Measurements from ENCODE around the gene MRPS18B. TPM values are rescaled to one million over a fixed set of nuclear protein-coding genes. Genes with fewer than 3 reads are reported as not detected.
"Not testable (repeated sequence)": the region's sequence is repeated elsewhere in the genome, so short reads cannot be mapped to it uniquely, and the experiment has no call there.

Gene MRPS18B
- total RNA-seq, 1 experiment from 2014 or later = 116 TPM

DNA sequence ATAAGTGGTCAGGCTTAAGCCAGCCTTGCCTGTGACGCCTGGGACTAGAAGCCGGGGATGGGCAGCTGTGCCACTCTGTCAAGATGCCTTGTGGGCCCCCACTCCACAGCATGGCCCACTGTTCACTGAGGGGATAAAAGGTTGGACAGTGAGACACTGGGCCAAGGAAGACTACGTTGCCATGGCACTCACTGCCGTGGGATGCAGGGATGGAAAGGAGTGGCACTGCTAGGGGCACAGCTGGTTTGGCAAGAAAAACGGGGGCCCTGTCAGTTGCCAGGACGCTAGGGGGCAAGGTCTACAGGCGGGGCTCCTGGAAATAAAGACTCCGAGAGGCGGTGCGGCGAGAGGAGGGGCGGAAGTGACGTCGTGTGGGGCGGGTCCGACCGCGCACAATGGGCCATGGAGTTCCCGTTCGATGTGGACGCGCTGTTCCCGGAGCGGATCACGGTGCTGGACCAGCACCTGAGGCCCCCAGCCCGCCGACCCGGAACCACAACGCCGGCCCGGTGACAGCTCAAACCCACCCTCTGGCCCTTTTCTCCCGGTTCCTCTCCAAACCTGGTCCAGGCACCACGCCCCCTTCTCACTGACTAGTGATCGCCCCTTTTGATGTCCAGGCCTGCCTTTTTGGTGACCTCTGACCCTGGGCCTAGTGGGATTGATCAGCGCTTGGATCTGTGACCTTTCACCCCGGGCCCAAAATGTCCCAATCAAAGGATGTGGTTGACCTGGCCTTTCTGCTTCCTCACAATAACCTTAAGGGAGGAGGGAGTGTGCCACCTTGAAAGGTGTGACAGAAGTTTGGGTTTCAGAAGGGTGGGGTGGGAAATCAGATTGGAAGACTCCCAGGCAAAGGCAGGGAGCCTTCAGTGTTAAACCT is 9.1 kb downstream of the MRPS18B start, which contains the start of gene ATAT1:
ATAT1 (plus strand) TSS at position 391 of the 883 bp plus-strand sequence.
- peak; percentile 59 for DNase-seq (ENCODE audit: extremely low read depth, low read depth)

DNA sequence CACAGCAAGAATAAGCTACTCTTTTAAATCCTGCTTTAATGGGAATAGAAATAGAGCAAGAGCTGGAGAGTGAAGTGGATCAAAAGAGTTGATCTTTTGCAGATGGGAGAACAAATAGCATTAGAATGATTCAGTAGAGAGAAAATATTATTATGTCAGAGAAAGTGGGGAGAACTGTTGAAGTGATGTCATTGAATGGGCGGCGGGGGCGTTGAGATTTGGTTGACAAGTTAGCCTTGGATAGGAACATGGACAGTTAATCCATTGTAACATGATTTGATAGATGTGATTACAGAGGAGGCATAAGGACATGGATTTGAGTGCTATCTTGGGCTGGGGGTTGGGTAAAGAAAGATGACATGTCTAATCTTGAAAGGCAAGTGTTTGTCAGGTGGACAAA is 18.2 kb downstream of the MRPS18B start:
- DNase-seq (ENCODE audit: extremely low read depth, low read depth) = no peak

DNA sequence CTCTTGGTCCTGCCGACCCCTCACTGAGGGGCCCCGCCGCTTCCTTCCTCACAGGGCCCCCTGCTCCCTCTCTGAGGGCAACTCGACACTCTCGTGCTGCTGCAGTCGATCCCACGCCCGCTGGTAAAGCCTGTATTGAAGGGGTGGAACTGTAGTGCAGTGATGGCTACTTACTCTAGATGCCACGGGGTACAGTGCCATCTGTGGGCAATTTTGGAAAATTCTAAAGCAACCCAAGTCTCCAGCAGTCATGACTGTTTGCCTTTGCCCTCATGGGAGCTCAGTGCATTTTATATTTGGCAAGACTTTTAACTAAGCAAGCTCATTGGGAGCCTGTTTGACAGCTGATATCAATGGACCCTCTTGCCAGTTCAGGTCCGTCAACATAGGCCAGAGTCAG is 22.8 kb downstream of the MRPS18B start:
- no peak for DNase-seq (ENCODE audit: extremely low read depth, low read depth)

DNA sequence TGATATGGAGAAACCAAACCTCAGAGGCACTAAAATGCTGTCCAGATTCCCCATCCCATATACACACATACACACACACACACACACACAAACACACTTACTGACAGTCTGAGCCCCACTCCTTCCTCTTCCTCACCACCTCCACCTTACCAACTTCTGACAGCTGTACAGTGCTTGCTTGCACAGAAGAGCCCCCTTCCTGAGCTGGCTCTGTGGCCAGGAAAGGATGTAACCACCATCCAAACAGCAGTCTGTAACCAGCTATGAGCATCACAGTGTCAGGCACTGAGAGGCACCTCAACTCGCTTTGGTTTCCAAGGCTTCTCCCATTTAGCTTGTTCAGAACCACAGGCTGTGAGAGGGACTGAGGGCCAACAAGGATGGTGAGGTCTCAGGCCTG is 23.4 kb downstream of the MRPS18B start:
- no peak for DNase-seq (ENCODE audit: extremely low read depth, low read depth)

DNA sequence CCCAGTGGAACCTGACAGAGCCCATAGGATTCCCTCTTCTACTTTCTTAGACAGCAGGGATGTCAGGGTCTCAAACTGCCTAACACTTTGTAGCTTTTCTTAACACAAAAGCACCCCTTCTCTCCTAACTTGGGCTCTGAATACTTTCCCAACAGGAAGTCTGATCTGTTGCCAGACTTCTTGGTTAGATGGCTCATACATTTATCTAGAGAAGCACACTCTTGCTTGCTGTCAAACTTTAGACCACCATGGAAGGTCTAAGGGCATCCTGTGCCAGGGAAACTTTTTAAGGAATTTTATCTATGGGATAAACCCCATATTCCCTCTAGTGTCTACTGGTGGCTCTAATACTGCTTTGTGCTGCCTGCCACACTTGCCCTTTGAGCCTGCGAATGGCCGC is 26.0 kb downstream of the MRPS18B start:
- DNase-seq (ENCODE audit: extremely low read depth, low read depth) = no peak

DNA sequence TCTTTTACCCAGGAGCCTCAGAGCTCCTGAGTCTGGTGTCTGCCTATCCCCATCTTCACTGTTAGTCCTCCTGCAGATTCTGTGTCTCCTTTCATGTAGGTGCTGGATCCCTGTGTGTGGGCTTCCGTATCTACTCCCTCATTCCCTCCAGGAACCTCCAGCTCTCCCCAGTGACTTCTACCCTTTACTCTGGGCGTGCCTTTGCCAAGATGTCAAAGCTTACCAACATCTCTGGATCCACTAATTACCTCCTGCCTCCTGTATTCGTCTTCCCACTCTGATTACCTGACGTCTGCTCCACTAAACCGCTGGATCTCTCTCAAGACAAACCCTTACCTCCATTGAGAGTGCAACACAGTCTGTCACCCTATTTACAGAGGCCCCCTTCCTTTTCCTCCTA is 27.1 kb downstream of the MRPS18B start:
- no peak for DNase-seq (ENCODE audit: extremely low read depth, low read depth)

DNA sequence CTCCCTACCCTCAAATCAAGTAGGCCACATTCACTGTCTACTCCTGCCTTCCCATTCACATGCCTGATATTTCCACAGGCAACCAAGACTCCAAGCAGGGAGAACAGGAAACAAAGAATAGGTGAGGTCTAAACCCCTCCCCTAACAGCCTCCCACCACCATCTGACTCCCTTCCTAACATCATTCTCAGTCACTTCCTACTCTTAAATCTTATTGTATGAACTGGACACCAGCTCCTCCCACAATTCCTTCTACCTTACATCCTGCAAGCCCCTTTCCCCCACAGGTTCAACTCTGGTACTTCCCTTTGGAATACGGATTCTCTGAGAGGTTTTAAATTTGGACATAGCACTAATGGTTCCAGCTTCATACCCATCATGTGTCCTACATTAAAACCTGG is 28.3 kb downstream of the MRPS18B start:
- no peak for DNase-seq (ENCODE audit: extremely low read depth, low read depth)

DNA sequence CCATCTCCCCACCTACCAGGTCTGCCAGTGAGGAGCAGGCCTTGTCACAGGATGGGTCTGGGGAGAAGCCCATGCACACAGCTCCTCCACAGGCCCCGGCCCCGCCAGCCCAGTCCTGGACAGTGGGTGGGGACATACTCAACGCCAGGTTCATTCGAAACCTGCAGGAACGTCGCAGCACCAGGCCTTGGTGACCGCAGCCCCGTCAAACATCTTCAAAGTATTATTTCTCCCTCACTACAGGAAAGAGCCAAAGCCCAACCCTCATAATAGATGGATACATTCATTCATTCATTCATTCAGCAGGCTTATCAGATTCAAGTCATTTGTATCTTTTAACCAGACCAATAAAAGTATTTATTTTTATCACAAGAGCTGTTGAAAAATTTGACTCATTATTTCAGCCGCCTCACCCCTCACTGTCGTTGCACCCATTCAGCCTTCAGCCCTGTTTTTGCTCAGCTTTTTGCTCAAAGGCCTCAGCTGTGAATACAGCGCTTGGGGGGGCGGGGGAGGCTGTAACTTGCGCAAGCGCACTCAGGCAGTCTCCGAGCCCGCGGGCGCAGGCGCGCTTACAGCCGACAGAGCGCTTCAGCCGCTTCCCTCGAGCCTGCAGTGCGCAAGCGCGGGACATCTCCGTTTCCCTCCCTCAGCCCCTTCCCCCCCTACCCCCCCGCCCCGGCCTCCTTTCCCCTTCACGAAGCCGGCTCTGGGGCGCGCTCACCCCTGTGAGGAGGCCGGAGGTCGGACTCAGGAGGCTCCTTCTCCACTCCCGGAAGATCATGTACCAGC is 29.0 kb downstream of the MRPS18B start, which contains the start of gene C6orf136:
C6orf136 (plus strand) TSS at position 684 of the 792 bp plus-strand sequence; CDS start at position 783, 99 bp downstream.
- peak; percentile 86 for DNase-seq (ENCODE audit: extremely low read depth, low read depth)

DNA sequence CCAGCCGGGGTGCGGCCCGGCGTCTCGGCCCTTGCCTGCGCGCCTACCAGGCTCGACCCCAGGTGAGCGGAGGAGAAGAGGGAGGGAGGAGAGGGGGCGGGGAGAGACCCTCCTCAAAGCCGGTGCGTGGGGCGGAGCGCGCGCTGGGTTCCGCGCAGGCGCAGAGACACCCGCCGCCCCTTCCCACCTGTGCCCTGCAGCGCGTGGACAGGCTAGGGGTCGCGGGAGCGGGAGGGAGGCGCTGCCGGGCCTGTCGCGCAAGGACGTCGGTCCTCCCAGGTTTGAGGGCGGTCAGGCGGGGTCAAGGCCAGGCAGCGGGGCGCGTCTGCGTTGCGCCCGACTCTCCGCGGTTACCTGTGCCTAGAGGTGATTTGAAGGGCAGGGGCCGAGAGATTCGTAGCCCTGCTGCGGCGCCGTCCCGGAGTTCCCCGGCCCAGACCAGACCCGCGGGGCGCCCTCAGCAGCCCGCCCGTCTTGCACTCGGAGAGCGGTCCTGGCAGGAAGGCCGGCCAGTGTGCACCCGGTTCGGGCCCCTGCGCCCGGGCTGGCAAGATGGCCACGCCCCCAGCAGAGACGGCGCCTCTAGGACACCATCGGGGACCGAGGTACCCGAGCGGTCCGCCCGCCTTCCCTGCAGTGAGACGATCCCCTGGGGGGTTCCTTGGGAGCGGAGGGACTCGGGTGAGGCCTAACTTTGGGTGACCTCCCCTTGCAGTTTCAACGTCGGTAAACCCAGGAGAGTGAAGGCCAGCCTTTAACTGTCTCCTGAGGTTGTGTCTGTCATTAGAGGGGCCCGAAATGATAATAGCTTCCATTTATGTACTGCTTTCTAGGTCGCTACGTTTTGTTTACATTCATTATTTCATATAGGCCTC is 29.8 kb downstream of the MRPS18B start:
- peak; percentile 39 for DNase-seq (ENCODE audit: extremely low read depth, low read depth)

DNA sequence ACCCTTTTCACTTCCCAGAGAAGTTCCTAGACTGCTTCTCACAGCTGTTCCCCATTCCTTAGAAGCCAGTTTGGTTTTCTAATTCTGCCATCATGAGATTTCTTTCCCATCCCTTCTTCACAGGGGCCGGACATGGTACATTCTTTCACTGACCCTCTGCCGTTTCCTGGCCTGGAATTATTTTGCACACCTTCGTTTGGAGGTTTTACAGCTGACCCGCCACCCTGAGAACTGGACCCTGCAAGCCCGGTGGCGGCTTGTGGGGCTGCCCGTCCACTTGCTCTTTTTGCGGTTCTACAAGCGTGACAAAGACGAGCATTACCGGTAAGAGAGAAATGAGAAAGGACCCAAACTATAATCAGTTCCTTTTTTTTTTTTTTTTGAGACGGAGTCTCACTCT is 33.5 kb downstream of the MRPS18B start:
- DNase-seq (ENCODE audit: extremely low read depth, low read depth) = no peak

DNA sequence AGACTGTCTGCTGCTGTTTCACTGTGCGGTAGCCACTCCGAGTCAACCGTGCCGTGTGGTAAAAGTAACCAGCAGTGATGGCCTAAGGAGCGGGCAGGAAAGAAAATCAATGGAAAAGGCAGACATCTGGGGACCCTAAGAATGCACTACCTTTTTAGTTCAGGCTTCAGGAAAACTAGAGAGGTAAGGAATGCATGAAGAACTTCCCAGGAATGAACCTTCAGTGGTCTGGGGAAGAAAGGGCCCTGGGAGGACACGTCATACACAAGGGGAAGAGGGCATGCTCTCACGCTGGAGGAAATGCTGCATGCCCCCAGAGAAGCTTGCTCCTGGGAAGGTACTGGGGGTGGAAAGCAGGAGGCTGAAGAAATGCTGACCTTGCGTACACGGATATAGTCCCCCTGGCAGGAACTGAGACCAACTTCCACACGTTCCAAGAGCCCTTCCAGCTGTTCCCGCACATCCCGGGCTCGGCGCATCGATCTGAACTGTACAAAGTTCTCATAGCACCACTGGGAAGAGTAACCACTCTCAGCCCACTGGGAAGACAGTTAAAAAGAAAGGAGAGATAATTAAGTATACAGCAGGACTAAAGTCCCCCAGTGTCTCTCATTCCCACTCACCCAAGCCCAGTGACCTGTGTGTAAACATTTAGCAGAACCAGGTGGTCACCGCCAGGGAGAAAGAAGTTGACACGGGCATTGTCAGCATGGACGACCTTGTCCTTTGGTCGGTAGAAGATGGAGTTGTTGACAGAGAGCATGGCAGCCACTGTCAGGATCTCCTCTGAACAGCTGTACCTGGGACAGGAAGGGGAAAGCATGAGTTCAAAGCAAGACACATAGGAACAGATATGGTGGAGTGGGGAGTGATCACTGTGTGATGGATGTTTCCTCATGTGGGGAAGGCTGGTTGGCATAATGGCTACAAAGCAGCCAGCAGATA is 37.4 kb downstream of the MRPS18B start:
- no peak for DNase-seq (ENCODE audit: extremely low read depth, low read depth)

DNA sequence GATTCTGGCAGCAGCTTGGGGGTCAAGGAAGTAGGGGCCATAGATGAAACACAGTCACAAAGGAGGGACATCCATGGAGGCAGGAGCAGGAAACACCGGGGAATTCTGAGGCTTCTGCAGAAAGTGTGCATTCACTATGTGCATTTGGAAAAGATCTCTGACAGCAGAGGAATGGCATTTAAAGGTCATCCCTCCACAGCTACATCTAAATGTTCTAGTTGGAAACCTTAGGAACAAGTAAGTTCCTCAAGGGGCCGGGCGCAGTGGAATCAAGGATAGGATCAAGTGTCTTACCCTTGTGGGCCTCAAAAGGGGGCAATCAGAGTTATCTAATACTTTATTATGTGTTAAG is 38.1 kb downstream of the MRPS18B start:
- DNase-seq (ENCODE audit: extremely low read depth, low read depth) = no peak

DNA sequence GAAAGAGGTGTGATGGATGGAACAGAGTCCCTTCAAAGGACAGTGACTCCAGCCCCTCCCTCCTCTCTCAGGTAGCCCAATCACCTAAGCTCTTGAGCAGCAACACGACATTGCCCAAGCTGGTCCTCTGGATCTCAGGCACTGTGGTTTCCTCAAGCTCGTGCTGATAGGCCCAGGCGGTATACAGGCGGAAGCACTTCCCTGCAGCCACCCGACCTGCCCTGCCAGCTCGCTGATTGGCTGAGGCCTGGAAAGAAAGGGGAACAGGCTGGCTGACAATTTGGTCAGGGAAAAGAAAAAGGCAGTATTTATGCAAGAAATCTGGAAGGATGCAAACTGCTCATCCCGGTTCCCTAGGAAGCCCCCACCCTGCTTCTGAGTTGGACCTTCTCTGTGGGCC is 38.9 kb downstream of the MRPS18B start:
- DNase-seq (ENCODE audit: extremely low read depth, low read depth) = no peak

DNA sequence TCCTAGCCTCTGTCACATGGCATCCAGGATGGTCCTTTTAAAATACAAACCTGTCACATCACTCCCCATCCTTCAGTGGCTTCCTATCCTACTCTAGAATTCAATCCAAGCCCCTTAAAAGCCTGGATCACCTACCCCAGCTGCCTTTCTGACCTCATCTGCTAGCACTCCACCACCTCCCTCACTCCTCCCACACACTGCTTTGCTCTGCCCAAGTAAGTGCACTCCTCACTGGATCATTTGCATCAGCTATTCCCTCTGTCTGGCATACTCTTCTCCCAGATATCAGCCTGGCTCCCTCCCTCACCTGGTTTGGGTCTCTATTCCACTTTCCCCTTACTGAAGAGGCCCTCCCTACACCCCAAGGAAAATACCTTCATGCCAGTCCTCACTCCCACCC is 39.8 kb downstream of the MRPS18B start:
- no peak for DNase-seq (ENCODE audit: extremely low read depth, low read depth)

DNA sequence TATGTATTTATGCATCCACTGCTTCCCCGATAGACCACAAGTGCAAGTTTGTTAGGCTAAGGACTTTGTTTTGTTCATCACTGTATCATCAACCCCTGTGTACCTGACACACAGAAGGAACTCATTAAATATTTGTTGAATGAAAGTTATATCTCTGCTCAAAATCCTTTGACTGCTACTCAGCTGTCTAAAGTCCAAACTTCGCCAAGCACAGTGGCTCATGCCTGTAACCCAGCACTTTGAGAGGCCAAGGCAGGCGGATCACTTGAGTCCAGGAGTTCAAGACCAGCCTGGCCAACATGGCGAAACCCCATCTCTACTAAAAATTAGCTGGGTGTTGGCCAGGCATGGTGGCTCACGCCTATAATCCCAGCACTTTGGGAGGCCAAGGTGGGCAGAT is 40.3 kb downstream of the MRPS18B start:
- DNase-seq (ENCODE audit: extremely low read depth, low read depth) = not testable (repeated sequence)

DNA sequence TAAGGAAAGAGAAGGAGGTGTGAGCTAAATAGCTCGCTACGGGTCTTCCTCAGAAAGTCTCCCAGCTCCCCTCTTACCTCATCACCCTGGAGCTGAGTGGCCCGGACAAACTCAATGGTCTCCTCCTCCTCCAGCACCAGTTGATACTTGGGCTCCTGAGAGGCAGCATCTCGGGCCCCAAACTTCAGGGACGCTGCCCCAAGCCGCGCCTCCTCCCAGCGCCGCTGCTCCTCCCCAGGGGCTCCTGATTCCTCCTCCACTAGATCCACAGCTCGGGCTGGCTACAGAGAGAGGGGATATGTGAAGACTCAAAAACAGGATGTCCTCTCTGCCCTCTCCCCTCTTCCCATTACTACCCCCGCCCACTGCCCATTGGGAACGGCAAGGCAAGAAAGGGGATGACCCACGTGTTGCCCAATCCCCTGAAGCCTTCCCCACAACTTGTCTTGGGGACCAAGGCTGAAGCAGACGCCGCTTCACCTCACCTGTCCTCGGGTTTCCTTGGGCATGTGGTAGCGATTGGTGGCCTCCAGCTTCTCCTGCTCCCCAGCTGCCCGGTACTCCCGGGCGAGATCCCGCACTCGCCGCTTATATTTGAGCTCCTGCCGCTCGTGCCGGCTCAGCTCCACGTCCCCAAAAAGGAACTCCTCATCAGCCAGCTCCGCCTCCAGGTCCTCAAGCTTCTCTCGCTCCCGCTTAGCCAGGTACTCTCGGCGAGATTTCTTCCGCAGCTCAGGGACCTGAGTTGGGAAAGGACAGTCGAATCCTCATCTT is 47.5 kb downstream of the MRPS18B start:
- DNase-seq (ENCODE audit: extremely low read depth, low read depth) = no peak

DNA sequence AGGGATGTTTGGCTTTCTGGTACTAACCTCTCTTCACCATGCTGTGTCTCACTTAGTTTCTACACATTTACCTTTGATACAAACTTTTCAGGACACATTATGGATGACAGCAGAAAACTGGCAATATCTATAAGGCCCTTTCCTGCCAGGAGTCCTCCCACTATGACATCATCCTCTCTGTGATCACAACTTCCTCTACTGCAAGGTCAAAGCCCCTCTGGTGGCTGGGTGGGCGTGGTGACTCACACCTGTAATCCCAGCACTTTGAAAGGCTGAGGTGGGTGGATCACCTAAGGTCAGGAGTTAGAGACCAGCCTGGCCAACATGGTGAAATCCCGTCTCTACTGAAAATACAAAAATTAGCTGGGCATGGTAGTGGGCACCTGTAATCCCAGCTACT is 48.7 kb downstream of the MRPS18B start:
- not testable (repeated sequence) for DNase-seq (ENCODE audit: extremely low read depth, low read depth)

DNA sequence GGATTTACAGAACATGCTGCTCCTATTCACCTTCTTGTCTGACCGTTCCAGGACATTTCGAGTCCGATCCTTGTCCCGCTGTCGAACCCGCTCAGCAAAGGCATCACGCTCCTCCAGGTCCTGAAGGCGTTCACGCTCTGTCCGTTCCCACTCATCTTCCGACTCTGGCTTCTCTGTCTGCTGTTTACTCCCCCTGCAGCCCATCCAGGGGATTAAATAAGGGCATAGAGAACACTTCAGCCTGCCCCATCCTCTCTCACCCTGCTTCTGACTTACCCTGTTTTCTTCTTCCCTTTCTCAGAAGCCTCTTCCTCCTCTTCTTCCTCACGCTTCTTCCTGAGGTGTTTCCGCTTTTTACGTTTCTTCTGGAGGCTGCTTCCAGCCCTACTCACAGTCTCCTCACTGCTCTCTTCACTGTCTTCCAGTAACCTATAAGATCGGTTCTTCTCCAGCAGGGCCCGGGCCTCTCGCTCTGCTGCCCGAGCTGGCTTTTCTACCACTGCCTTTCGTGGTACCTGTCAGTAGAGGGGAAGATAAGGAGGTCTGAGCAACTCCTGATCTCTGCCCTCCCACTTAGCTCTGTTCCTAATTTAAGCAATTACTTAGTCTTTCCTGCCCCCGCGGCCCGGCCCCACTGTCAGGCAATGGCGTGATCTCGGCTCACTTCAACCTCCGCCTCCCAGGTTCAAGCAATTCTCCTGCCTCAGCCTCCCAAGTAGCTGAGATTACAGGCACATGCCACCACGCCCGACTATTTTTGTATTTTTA is 53.3 kb downstream of the MRPS18B start:
- DNase-seq (ENCODE audit: extremely low read depth, low read depth) = no peak

All from NCI-H460 (cell line).